ENCODE data around the gene ZNF273.

DNA sequence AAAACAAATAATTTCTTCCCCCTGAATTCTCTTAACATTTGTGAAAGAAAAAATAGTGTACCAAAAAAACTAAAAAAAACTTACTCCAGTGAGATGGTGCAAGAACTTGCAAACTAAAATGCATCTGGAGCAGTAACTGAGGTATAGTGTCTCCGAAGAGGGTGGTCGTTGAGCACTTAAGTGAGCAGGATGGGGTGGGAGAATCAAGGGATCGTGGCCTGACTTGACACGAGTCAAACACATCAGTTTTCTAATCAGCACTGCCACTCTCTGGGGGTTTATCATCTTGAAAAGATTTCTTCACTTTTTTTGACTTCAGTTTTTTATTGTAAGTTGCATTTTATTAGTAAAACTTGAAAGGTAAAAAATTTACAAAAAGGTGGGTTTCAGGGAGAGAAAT is 2.5 kb downstream of the ZNF273 start:
- TF ChIP-seq, protein P1, sequence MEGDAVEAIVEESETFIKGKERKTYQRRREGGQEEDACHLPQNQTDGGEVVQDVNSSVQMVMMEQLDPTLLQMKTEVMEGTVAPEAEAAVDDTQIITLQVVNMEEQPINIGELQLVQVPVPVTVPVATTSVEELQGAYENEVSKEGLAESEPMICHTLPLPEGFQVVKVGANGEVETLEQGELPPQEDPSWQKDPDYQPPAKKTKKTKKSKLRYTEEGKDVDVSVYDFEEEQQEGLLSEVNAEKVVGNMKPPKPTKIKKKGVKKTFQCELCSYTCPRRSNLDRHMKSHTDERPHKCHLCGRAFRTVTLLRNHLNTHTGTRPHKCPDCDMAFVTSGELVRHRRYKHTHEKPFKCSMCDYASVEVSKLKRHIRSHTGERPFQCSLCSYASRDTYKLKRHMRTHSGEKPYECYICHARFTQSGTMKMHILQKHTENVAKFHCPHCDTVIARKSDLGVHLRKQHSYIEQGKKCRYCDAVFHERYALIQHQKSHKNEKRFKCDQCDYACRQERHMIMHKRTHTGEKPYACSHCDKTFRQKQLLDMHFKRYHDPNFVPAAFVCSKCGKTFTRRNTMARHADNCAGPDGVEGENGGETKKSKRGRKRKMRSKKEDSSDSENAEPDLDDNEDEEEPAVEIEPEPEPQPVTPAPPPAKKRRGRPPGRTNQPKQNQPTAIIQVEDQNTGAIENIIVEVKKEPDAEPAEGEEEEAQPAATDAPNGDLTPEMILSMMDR (conservative IDR thresholded peaks at IDR 0.05) = no peak
- TF ChIP-seq ZFX (IDR thresholded peaks at IDR 0.05) = no peak

Data from C4-2B (cell line).